GM15510 (cell line): ENCODE results near the gene DDAH1.

Experiments
- POLR2A ChIP-seq: IDR thresholded peaks from 3 replicates; pipeline ENCODE4 v1.6.1; 2011; ENCODE audit warnings: borderline replicate concordance; ENCODE audit not compliant: insufficient read length; ENCODE audit errors: extremely low read depth

DDAH1 gene

DNA sequence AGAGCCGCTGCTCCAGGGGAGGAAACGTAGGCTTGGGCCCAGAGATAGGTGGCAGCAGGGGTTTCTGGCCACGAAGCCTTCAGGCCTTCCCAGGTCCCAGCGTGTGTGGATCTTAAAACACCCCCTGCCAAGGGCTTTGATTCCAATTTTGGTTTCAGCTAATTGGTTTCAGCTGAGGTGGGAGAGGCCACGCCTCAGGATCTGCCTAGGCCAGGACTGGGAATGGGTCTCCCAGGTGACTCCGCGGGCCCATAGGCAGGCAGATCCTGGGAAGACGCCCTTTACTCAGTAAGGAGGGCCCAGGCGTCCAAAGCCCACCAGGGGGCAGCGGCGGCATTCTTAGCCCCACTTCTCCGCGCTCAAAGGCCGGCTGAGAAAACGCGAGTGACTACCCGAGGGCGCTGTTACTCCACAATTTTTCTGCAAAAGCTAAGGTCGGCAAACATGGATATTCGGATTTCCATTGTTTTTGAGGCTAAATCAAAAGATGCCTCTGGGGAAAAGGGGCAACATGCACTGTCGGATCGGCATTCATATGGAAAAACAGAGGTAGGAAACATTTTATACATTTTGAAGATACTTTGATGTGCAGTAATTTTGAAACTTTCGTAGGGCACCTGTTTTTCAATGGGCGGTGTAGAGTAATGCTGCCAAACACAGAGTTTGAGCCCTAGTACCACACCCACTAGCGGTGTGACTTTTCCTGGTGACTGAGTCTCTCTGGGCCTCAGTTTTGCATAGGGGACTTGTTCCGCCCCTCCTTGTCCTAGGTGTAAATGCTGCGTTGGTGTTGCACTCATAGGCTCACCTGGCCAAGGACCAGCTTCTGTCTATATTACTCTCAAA lies 156.7 kb downstream of the DDAH1 start:
- no peak for TF ChIP-seq POLR2A

GRCh38 chr1:85306236-85306635 lies 158.7 kb downstream of the DDAH1 start:
- no peak for TF ChIP-seq POLR2A

- no peak for TF ChIP-seq POLR2A
These were observed 161.4 kb downstream of the DDAH1 start for GRCh38 chr1:85303440-85304162.

DNA sequence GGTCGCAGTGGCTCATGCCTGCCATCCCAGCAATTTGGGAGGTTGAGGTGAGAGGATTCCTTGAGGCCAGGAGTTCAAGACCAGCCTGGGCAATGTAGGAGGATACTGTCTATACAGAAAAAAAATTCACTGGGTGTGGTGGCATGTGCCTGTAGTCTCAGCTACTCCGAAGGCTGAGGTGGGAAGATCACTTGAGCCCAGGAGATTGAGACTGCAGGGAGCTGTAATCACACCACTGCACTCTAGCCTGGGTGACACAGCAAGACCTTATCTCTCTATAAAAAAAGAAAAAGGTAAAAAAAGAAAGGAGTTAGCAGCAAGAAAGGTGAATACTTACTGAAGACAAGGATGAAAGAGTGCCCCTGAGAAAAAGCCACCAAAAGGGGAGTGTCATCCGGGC lies 164.8 kb downstream of the DDAH1 start:
- TF ChIP-seq POLR2A: no peak

GRCh38 chr1:85297855-85298629 lies 166.9 kb downstream of the DDAH1 start:
- TF ChIP-seq POLR2A: no peak

DNA sequence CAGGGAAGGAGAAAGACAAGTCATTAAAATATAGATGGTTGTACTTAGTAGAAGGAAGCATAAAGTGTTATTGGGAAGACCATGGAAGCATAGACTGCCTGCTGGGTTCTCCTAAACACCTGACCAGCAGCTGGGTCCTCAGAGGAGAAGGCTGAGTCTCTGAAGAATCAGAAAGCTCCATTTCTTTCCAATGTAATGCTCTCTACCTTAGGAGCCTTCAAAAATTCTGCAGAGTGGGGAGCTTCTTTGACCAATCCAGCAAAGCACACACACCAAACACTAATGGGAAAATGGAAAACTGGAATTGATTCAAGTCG lies 167.5 kb downstream of the DDAH1 start:
- no peak for TF ChIP-seq POLR2A

GRCh38 chr1:85296980-85297379 lies 168.0 kb downstream of the DDAH1 start:
- no peak for TF ChIP-seq POLR2A

DNA sequence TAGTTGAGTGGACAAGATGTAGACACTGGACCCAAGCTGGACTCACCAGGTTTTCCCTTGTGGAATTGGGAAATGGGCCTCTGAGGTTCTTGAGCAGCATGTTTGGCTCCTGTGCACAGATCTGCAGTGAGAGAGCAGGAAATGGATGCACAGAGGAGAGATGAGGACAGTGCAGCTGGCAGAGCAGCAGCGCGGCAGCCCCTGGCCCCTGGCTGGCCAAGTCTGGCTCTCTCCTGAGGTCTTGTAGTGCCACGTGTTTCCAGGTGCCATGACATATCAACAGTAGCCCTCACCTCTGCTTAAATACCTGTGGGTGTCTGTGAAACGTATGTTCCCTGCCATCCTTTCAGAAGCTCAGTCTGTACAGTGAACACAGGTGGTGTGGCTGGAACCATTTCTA lies 169.3 kb downstream of the DDAH1 start:
- TF ChIP-seq POLR2A: no peak

DNA sequence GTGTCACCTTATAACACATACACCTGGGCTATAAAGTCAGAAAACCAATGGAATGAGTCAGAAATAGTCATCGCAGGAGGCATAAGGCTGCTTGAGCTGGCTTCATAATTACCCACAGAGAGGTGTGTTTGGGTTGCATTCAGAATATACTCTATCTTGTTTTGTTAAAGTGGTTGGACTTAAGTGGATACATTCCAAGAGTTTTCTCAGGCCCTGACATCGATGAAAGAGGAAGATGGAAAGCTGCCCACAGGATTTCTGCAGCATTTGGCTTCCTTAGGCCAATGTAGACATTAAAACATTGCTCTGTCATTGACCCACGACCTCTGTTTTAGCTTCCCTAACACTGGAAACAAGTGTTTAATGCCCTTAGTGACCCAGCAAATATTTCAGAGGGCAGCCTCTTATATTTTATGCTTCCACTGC lies 169.9 kb downstream of the DDAH1 start:
- TF ChIP-seq POLR2A: no peak

DNA sequence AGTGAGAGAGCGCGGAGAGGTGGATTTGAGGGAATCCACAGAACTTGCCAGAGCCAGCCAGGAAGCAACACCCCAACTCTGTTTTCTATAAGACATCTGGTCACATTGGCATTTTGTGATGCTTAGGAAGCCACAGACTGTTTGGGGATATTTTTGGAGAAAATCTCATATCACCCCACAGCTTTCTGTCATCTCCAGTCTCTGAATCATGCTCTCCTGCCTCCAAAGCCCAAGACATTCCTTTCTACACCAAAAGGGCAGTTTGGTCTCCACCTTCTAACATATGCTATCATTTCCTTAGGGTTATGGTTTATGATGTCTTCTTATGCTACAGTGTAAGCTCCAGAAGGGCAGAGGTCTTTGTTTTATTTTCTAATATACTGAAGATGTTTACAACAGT lies 174.1 kb downstream of the DDAH1 start:
- no peak for TF ChIP-seq POLR2A

- no peak for TF ChIP-seq POLR2A
These were observed 175.1 kb downstream of the DDAH1 start for GRCh38 chr1:85289848-85290335.

DNA sequence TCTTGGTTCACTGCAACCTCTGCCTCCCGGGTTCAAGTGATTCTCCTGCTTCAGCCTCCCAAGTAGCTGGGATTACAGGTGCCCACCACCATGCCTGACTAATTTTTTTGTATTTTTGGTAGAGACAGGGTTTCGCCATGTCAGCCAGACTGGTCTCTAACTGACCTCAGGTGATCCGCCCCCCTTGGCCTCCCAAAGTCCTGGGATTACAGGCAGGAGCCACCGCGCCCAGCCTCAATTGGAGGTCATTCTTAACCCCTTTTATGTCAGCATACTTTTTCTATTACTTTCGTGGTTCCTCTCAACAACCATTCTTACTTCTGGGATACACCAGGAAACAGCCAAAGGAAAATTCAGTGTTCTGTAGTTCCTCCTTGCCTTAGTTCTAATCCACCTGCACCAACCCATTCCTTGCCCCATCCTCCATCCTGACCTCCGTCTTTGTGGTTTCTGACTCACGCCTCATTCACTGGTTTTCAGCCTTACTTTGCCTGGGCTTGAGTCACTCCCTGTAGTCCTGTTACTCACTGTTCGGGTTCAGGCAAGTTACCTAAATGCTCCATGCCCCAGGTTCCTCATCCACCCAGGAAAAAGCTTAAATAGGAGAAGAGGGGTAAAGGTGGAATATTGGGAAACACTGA lies 175.6 kb downstream of the DDAH1 start:
- TF ChIP-seq POLR2A: no peak

GRCh38 chr1:85284202-85284601 lies 180.8 kb downstream of the DDAH1 start:
- TF ChIP-seq POLR2A: no peak

DNA sequence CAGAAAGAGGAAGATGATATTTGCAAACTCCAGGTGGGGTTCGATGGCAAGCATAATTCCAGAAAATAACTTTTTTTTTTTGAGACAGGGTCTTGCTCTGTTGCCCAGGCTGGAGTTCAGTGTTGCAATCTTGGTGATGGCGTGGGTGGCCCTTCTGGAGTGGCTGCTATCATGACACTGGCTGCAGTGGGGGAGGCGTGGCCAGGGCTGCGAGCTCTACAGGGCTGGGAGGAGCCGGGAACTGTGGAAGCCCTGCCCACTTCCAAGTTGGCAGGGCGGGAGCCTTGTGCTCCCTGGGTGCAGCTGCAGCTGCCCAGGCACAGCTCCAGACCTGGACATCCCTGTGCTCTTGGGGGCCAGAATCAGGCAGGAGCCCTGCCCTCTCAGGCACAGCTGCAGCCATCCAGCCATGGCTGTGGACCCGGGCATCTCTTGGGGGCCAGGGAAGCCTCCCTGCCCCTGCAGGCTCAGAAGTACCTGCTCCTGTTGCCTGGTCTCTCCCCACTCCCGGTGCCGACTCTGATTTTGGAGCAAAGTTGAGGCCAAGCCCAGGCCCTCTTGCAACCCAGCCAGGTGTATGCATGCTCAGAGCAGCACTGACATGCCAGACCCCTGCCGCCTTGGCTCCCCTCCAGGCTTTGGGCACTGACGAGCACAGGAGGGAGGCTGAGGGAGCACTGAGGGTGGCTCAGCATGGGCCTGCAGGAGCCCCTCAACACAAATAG lies 181.3 kb downstream of the DDAH1 start:
- TF ChIP-seq POLR2A: no peak
